Prostate gland (tissue), 2 donors: ENCODE measurements around the gene DOCK2.

ENCODE experiments used
- CTCF ChIP-seq, 4 experiments: fragments of 200-600 bp in 2 of 4; fragments of 450-650 bp in 2 of 4; sonication (generic) in 2 of 4; IDR thresholded peaks; 1 replicate in 3 of 4; 2 replicates in 1 of 4; pipeline ENCODE4 v1.5.1; 2016 to 2019; ENCODE audit warnings: antibody characterized with exemption in 4 of 4, mild to moderate bottlenecking in 2 of 4, moderate library complexity in 2 of 4
- POLR2AphosphoS5 ChIP-seq: sonication (generic); formaldehyde crosslinking; IDR thresholded peaks from one replicate; pipeline ENCODE4 v1.6.1; 2017; ENCODE audit warnings: antibody characterized with exemption

- TF ChIP-seq CTCF (IDR thresholded peaks at IDR 0.05) = no peak
- TF ChIP-seq POLR2AphosphoS5 = no peak
Observed at GRCh38 chr5:169964246-169964645, 327.2 kb downstream of the DOCK2 start.
